Endothelial cell of umbilical vein (primary cell): ENCODE results near the gene ZNF681. TPM values are rescaled to one million over a fixed set of nuclear protein-coding genes. Genes with fewer than 3 reads are reported as not detected.

Experiments
- BruUV-seq: library from RNA; stranded (reverse); fragments of 400-500 nt; replicated peaks from 2 replicates; lab custom pipeline; 2021; lab: Mats Ljungman, UMichigan
- CTCF ChIA-PET: fragments of 300-600, 350-600 bp; sonication (Branson Sonifier 250); formaldehyde crosslinking; loops from one replicate; lab custom pipeline; 2021; ENCODE audit warnings: antibody characterized with exemption, inconsistent platforms; lab: Charles Lee
- POLR2A ChIA-PET: fragments of 300-600, 350-600 bp; sonication (Branson Sonifier 250); formaldehyde crosslinking; loops from one replicate; lab custom pipeline; 2021; ENCODE audit warnings: antibody characterized with exemption, inconsistent platforms; lab: Charles Lee
- DNase-seq: peaks from one replicate; pipeline ENCODE4 v3.0.0-alpha.2; 2011; ENCODE audit warnings: low read depth, low spot score
- FAIRE-seq: peaks from 2 replicates; lab custom pipeline; 2011; peaks lifted over from hg19 to GRCh38; lab: Jason Lieb, UNC
- H2AFZ ChIP-seq: 2 replicates; pipeline ENCODE4 v1.6.0; 2012; ENCODE audit warnings: low read depth, low read length, control low read depth, inconsistent platforms
- H3K27ac ChIP-seq: 2 replicates; pipeline ENCODE4 v1.5.1; 2011; ENCODE audit warnings: low read depth, mild to moderate bottlenecking, control low read depth, low read length, moderate library complexity; ENCODE audit not compliant: insufficient read depth
- H3K27me3 ChIP-seq, 2 experiments: 2 replicates each; pipeline versions ENCODE4 v1.6.0 to v1.6.1; 2011; ENCODE audit warnings: low read length in 2 of 2, mixed read lengths in 1 of 2; ENCODE audit not compliant: control insufficient read depth in 2 of 2, insufficient read depth in 2 of 2
- H3K36me3 ChIP-seq, 2 experiments: 2 replicates in 1 of 2; 3 replicates in 1 of 2; pipeline ENCODE4 v1.5.1; 2011; ENCODE audit warnings: low read length in 2 of 2, mild to moderate bottlenecking in 1 of 2, moderate library complexity in 1 of 2; ENCODE audit not compliant: control insufficient read depth in 2 of 2, insufficient read depth in 2 of 2; ENCODE audit errors: extremely low read depth in 1 of 2
- H3K4me1 ChIP-seq: 3 replicates; pipeline ENCODE4 v1.5.1; 2011; ENCODE audit warnings: mild to moderate bottlenecking, low read length; ENCODE audit not compliant: control insufficient read depth, insufficient read depth; ENCODE audit errors: extremely low read depth
- H3K4me2 ChIP-seq: 2 replicates; pipeline ENCODE4 v1.6.1; 2011; ENCODE audit warnings: low read length, control low read depth, mixed read lengths; ENCODE audit not compliant: insufficient read depth
- H3K4me3 ChIP-seq, 3 experiments: fragments of 200-600 bp in 1 of 3; sonication (generic), shearing (Covaris generic) in 1 of 3; replicated peaks in 1 of 3; 2 replicates each; pipeline ENCODE4 v1.5.1; 2011 to 2016; ENCODE audit warnings: control low read depth in 3 of 3, low read length in 3 of 3, mild to moderate bottlenecking in 2 of 3, inconsistent platforms in 1 of 3, low read depth in 1 of 3, moderate library complexity in 1 of 3; ENCODE audit not compliant: insufficient read depth in 1 of 3
- H3K79me2 ChIP-seq: 2 replicates; pipeline ENCODE4 v1.6.0; 2012; ENCODE audit warnings: low read length, inconsistent platforms; ENCODE audit not compliant: control insufficient read depth, insufficient read depth
- H3K9ac ChIP-seq: replicated peaks from 2 replicates; pipeline ENCODE3; 2011; ENCODE audit warnings: low read length, control low read depth; ENCODE audit not compliant: insufficient read depth; ENCODE audit errors: extremely low read depth
- H3K9me1 ChIP-seq: replicated peaks from 3 replicates; pipeline ENCODE4 v1.6.0; 2011; ENCODE audit warnings: mild to moderate bottlenecking, low read length; ENCODE audit not compliant: control insufficient read depth, insufficient read depth; ENCODE audit errors: extremely low read depth
- H3K9me3 ChIP-seq: replicated peaks from 2 replicates; pipeline ENCODE4 v1.5.1; 2012; ENCODE audit warnings: low read length, inconsistent platforms; ENCODE audit not compliant: control insufficient read depth, insufficient read depth
- H4K20me1 ChIP-seq: replicated peaks from 2 replicates; pipeline ENCODE3; 2011; ENCODE audit warnings: mild to moderate bottlenecking, low read length; ENCODE audit not compliant: control insufficient read depth, insufficient read depth; ENCODE audit errors: extremely low read depth
- EZH2 ChIP-seq: IDR thresholded peaks from 2 replicates; pipeline ENCODE4 v1.6.1; 2012; ENCODE audit warnings: borderline replicate concordance, low read depth, mild to moderate bottlenecking, moderate library complexity, low read length, inconsistent platforms; ENCODE audit not compliant: severe bottlenecking
- FOS ChIP-seq: IDR thresholded peaks from 2 replicates; pipeline ENCODE4 v1.6.1; 2011; ENCODE audit warnings: mild to moderate bottlenecking, low read length, moderate library complexity, borderline replicate concordance; ENCODE audit not compliant: insufficient read depth
- GATA2 ChIP-seq: IDR thresholded peaks from 2 replicates; pipeline ENCODE4 v1.7.0; 2011; ENCODE audit warnings: low read depth, mild to moderate bottlenecking, moderate library complexity, mixed read lengths, low read length; ENCODE audit not compliant: insufficient read length, insufficient read depth
- JUN ChIP-seq: IDR thresholded peaks from 2 replicates; pipeline ENCODE4 v1.6.1; 2011; ENCODE audit warnings: borderline replicate concordance, low read depth; ENCODE audit not compliant: insufficient read length, insufficient read depth
- MAX ChIP-seq: IDR thresholded peaks from 2 replicates; pipeline ENCODE4 v1.6.1; 2011; ENCODE audit not compliant: insufficient read depth, insufficient read length
- MYC ChIP-seq: IDR thresholded peaks from one replicate; pipeline ENCODE4 v1.6.1; 2011; ENCODE audit warnings: mild to moderate bottlenecking, low read depth, low read length
- POLR2A ChIP-seq: IDR thresholded peaks from 2 replicates; pipeline ENCODE4 v1.6.1; 2012; ENCODE audit warnings: low read depth, mild to moderate bottlenecking, control low read depth, low read length
- POLR2AphosphoS5 ChIP-seq: IDR thresholded peaks from 2 replicates; pipeline ENCODE4 v1.6.1; 2012; ENCODE audit warnings: low read depth, mild to moderate bottlenecking, control low read depth, low read length, moderate library complexity; ENCODE audit not compliant: insufficient read depth
- dilution Hi-C: fragments of 300-500 bp; cut with MboI; formaldehyde crosslinking; loops from one replicate; pipeline ENCODE4 v1.15.0; 2019; ENCODE audit warnings: low sequenced_read_pairs; ENCODE audit not compliant: extremely low pct_ligation_motif_present
- intact Hi-C: fragments of 100-400 bp; cut with micrococcal nuclease; formaldehyde crosslinking; loops from one replicate; pipeline ENCODE4 v1.10.0; 2022
- polyA plus RNA-seq, 4 experiments: library from polyadenylated mRNA; depleted of rRNA in 3 of 4; stranded (reverse) in 3 of 4; unstranded in 1 of 4; fragments of >200 nt; gene quantifications; 2 replicates each; pipeline versions ENCODE4 v1.2.1 to v1.2.3, GENCODE V29; 2011 to 2012; ENCODE audit warnings: missing spikeins in 1 of 4
- total RNA-seq: library from RNA; stranded (reverse); gene quantifications from 2 replicates; pipeline ENCODE4 v1.2.3, GENCODE V29; 2021
- TF ChIP-seq, protein P1 (sequence below), 2 donors: IDR thresholded peaks; 1 replicate in 1 of 2; 2 replicates in 1 of 2; pipeline ENCODE4 v1.5.1; 2011; ENCODE audit warnings: low read length in 2 of 2, mild to moderate bottlenecking in 2 of 2, moderate library complexity in 2 of 2, control low read depth in 1 of 2, inconsistent platforms in 1 of 2, low read depth in 1 of 2; ENCODE audit not compliant: insufficient read depth in 1 of 2; ENCODE audit errors: extremely low read depth in 1 of 2

The ZNF681 gene
- total and polyA plus RNA-seq, 2 donors (not counting 3 experiments of a cell fraction or from before 2014, with no cell fraction given), result 0.07 to 1.9 TPM

GRCh38 chr19:23770672-23771250, 12.1 kb upstream of the ZNF681 start:
- Histone ChIP-seq H3K79me2 (no peaks in the 10 kb centered on the region), H3K9ac (no peak overlapping the region), H3K9me1 (no peaks in the 10 kb centered on the region), H3K27me3 (no peaks in the 10 kb centered on the region), H3K4me1 (no peaks in the 10 kb centered on the region), H4K20me1 (no peaks in the 10 kb centered on the region), H3K4me2 (no peak overlapping the region), H2AFZ (no peak overlapping the region), H3K27ac (no peak overlapping the region), H3K4me3 (no peak overlapping the region), H3K9me3 (peaks cover 5% of the 10 kb centered on the region), H3K36me3 (no peaks in the 10 kb centered on the region)
- POLR2A ChIA-PET, result no interaction called here
- no peak for DNase-seq
- intact Hi-C loops (no loop called here), dilution Hi-C loops (no loop called here)
- TF ChIP-seq FOS, result no peak
- TF ChIP-seq MAX, result no peak
- TF ChIP-seq, protein P1, sequence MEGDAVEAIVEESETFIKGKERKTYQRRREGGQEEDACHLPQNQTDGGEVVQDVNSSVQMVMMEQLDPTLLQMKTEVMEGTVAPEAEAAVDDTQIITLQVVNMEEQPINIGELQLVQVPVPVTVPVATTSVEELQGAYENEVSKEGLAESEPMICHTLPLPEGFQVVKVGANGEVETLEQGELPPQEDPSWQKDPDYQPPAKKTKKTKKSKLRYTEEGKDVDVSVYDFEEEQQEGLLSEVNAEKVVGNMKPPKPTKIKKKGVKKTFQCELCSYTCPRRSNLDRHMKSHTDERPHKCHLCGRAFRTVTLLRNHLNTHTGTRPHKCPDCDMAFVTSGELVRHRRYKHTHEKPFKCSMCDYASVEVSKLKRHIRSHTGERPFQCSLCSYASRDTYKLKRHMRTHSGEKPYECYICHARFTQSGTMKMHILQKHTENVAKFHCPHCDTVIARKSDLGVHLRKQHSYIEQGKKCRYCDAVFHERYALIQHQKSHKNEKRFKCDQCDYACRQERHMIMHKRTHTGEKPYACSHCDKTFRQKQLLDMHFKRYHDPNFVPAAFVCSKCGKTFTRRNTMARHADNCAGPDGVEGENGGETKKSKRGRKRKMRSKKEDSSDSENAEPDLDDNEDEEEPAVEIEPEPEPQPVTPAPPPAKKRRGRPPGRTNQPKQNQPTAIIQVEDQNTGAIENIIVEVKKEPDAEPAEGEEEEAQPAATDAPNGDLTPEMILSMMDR (IDR thresholded peaks at IDR 0.05; ENCODE audit: extremely low read depth in 1 of 2, insufficient read depth in 1 of 2, low read depth in 1 of 2, low read length in 2 of 2), result no peak
- no peak for TF ChIP-seq MYC
- TF ChIP-seq GATA2, result no peak
- no peak for TF ChIP-seq EZH2
- no peak for TF ChIP-seq POLR2AphosphoS5
- TF ChIP-seq JUN, result no peak
- TF ChIP-seq POLR2A, result no peak
- no peak for FAIRE-seq
- no TSS peak for BruUV-seq
- CTCF ChIA-PET, result no interaction called here
